Tracheal epithelial cell (primary cell): ENCODE data around the gene SOHLH2. TPM values are rescaled to one million over a fixed set of nuclear protein-coding genes. Genes with fewer than 3 reads are reported as not detected.

ENCODE experiments used
- total RNA-seq: library from RNA; depleted of rRNA; stranded (reverse); fragments of >200 nt; gene quantifications from 2 replicates; pipeline ENCODE4 v1.2.1, GENCODE V29; 2014

Gene SOHLH2
- 0.24 and 0.64 TPM in 2 replicates for total RNA-seq

GRCh38 chr13:36214163-36214921 lies at the start of gene SOHLH2:
Gene SOHLH2 (minus strand): TSS chr13:36214556. CDS start chr13:36214526, 30 bp downstream.

GRCh38 chr13:36131222-36131930 lies 83.0 kb downstream of the SOHLH2 start, which contains the start of gene DCLK1:
Gene DCLK1 (minus strand): TSS chr13:36131382.

Other genes starting within 250 kb of the SOHLH2 start
- gene DCLK1, start 83.2 kb downstream of the SOHLH2 start, total RNA-seq, result 0.64 and 2.2 TPM in 2 replicates
- 0.24 and 2.3 TPM in 2 replicates for gene CCDC169, start 83.3 kb upstream of the SOHLH2 start, total RNA-seq
- gene SPART, start 131.8 kb upstream of the SOHLH2 start, total RNA-seq, result 46.7 and 48.2 TPM in 2 replicates
- gene CCNA1, start 217.9 kb upstream of the SOHLH2 start, total RNA-seq, result 34.2 and 61.6 TPM in 2 replicates